ENCODE results near the gene P2RX7.

Gene P2RX7

DNA sequence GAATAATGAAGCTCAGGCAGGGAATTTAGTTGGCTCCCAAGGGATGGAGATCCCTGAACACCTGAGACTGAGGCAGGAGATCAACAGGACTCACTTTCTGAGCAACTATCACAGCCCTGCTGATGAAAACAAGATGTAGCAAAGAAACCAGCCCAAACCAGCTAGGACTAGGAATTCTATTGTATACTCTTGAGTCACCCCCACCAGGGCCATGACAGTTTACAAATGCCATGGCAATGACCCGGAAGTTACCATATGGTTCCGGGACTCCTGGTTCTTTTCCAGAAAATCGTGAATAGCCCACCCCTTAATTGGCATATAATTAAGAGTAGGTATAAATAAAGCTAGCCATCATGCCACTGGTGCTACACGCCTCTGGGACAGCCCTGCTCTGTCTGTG lies 47.6 kb upstream of the P2RX7 start (continued):
- TF ChIP-seq ESRRG (CRISPR knock-in tag; IDR thresholded peaks at IDR 0.05) (no peak), ZNF70 (CRISPR knock-in tag; IDR thresholded peaks at IDR 0.05) (no peak), GLIS3 (CRISPR knock-in tag; IDR thresholded peaks at IDR 0.05) (no peak)

DNA sequence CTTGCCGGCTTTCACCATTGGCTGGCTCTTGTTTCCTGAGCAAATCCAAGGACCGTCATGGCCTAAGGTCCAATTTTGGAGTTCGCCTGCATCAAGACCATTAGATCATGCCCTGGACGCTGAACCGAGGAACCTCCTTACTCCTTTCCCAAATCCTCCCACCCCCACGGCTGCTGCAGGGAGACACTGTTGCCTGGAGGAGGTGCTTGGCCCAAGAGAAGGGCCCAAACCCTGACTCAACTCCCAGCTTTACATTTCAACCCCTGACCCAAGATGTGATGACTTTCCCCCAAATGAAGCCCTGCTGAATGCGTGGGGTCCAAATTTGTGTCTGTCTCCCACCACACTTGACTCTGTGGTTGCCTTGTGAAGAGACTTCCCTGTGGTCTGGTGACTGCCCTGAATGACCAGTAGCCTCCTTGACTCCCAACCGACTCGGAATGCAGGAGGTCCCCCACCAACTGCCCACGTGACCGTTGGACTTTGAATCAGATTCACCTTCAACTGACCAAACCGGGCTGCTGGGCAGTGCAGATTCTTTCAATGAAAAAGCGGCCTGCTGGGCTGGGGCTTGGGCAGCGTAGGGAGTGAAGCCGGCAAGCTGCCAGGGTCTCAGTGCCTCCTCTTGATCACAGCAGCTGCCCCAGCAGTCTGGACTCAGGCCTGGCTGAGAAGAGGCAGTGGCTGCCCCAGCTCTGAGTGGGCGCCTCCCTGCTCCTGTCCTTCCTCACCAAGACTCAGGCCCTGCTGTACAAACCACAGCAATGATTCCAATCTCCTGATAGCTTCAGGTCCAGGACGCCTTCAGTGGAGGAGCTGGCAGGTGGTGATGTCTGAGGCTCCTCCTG lies 46.9 kb upstream of the P2RX7 start:
- TF ChIP-seq TCF4 (CRISPR knock-in tag; IDR thresholded peaks at IDR 0.05; ENCODE audit: borderline replicate concordance) (no peak), TOX (CRISPR knock-in tag; IDR thresholded peaks at IDR 0.05; ENCODE audit: borderline replicate concordance) (no peak), GLIS3 (CRISPR knock-in tag; IDR thresholded peaks at IDR 0.05) (no peak), ESRRG (CRISPR knock-in tag; IDR thresholded peaks at IDR 0.05) (no peak), BACH2 (CRISPR knock-in tag; IDR thresholded peaks at IDR 0.05; ENCODE audit: borderline replicate concordance) (no peak), PPARA (CRISPR knock-in tag; IDR thresholded peaks at IDR 0.05; ENCODE audit: borderline replicate concordance) (no peak)
- TF ChIP-seq, protein P1, sequence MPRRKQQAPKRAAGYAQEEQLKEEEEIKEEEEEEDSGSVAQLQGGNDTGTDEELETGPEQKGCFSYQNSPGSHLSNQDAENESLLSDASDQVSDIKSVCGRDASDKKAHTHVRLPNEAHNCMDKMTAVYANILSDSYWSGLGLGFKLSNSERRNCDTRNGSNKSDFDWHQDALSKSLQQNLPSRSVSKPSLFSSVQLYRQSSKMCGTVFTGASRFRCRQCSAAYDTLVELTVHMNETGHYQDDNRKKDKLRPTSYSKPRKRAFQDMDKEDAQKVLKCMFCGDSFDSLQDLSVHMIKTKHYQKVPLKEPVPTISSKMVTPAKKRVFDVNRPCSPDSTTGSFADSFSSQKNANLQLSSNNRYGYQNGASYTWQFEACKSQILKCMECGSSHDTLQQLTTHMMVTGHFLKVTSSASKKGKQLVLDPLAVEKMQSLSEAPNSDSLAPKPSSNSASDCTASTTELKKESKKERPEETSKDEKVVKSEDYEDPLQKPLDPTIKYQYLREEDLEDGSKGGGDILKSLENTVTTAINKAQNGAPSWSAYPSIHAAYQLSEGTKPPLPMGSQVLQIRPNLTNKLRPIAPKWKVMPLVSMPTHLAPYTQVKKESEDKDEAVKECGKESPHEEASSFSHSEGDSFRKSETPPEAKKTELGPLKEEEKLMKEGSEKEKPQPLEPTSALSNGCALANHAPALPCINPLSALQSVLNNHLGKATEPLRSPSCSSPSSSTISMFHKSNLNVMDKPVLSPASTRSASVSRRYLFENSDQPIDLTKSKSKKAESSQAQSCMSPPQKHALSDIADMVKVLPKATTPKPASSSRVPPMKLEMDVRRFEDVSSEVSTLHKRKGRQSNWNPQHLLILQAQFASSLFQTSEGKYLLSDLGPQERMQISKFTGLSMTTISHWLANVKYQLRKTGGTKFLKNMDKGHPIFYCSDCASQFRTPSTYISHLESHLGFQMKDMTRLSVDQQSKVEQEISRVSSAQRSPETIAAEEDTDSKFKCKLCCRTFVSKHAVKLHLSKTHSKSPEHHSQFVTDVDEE (CRISPR knock-in tag; IDR thresholded peaks at IDR 0.05): no peak
- no peak for ATAC-seq

DNA sequence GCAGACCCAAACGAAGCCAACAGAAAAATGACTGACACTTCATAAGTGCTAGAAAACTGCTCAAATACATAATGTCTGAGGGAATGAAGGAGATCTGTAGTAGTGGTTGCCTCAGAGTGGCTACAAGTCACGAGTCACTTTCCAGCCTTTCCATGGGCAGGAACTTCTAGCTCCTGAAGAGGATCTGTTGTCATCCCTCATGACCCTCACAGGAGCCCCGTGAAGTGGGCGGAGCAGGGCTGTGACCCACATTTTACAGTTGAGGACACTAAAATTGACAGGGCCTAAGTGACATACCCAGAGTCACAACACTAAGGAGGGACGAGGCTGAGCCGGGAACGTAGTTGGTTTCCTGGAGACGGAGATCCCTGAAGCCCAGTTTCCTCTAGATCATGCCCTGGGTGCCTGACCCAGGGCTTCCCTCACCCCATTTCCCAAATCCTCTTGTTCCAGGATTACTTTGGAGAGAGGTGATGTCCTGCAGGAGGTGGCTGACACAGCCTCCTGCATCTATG lies 45.8 kb upstream of the P2RX7 start:
- TF ChIP-seq TOX (CRISPR knock-in tag; IDR thresholded peaks at IDR 0.05; ENCODE audit: borderline replicate concordance): no peak
- no peak for TF ChIP-seq OSR1 (CRISPR knock-in tag; IDR thresholded peaks at IDR 0.05)
- TF ChIP-seq GLIS3 (CRISPR knock-in tag; IDR thresholded peaks at IDR 0.05): no peak
- no peak for TF ChIP-seq BACH2 (CRISPR knock-in tag; IDR thresholded peaks at IDR 0.05; ENCODE audit: borderline replicate concordance)
- TF ChIP-seq ZFP3 (CRISPR knock-in tag; IDR thresholded peaks at IDR 0.05): no peak
- no peak for TF ChIP-seq PPARA (CRISPR knock-in tag; IDR thresholded peaks at IDR 0.05; ENCODE audit: borderline replicate concordance)
- TF ChIP-seq ZNF70 (CRISPR knock-in tag; IDR thresholded peaks at IDR 0.05): no peak
- no peak for TF ChIP-seq CSDC2 (CRISPR knock-in tag; IDR thresholded peaks at IDR 0.05)
- TF ChIP-seq ZC3H10 (CRISPR knock-in tag; IDR thresholded peaks at IDR 0.05): no peak
- no peak for TF ChIP-seq ZNF8 (CRISPR knock-in tag; IDR thresholded peaks at IDR 0.05)
- no peak for TF ChIP-seq TCF4 (CRISPR knock-in tag; IDR thresholded peaks at IDR 0.05; ENCODE audit: borderline replicate concordance)
- TF ChIP-seq ESRRG (CRISPR knock-in tag; IDR thresholded peaks at IDR 0.05): no peak
- TF ChIP-seq, protein P2, sequence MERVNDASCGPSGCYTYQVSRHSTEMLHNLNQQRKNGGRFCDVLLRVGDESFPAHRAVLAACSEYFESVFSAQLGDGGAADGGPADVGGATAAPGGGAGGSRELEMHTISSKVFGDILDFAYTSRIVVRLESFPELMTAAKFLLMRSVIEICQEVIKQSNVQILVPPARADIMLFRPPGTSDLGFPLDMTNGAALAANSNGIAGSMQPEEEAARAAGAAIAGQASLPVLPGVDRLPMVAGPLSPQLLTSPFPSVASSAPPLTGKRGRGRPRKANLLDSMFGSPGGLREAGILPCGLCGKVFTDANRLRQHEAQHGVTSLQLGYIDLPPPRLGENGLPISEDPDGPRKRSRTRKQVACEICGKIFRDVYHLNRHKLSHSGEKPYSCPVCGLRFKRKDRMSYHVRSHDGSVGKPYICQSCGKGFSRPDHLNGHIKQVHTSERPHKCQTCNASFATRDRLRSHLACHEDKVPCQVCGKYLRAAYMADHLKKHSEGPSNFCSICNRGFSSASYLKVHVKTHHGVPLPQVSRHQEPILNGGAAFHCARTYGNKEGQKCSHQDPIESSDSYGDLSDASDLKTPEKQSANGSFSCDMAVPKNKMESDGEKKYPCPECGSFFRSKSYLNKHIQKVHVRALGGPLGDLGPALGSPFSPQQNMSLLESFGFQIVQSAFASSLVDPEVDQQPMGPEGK (CRISPR knock-in tag; IDR thresholded peaks at IDR 0.05; ENCODE audit: borderline replicate concordance): no peak
- TF ChIP-seq ZFP30 (CRISPR knock-in tag; IDR thresholded peaks at IDR 0.05): no peak
- no peak for TF ChIP-seq SNAI2 (CRISPR knock-in tag; IDR thresholded peaks at IDR 0.05)
- TF ChIP-seq, protein P3, sequence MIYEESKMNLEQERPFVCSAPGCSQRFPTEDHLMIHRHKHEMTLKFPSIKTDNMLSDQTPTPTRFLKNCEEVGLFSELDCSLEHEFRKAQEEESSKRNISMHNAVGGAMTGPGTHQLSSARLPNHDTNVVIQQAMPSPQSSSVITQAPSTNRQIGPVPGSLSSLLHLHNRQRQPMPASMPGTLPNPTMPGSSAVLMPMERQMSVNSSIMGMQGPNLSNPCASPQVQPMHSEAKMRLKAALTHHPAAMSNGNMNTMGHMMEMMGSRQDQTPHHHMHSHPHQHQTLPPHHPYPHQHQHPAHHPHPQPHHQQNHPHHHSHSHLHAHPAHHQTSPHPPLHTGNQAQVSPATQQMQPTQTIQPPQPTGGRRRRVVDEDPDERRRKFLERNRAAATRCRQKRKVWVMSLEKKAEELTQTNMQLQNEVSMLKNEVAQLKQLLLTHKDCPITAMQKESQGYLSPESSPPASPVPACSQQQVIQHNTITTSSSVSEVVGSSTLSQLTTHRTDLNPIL (CRISPR knock-in tag; IDR thresholded peaks at IDR 0.05; ENCODE audit: low read depth): no peak
- TF ChIP-seq ARNTL (CRISPR knock-in tag; IDR thresholded peaks at IDR 0.05; ENCODE audit: borderline replicate concordance, low read depth): no peak

DNA sequence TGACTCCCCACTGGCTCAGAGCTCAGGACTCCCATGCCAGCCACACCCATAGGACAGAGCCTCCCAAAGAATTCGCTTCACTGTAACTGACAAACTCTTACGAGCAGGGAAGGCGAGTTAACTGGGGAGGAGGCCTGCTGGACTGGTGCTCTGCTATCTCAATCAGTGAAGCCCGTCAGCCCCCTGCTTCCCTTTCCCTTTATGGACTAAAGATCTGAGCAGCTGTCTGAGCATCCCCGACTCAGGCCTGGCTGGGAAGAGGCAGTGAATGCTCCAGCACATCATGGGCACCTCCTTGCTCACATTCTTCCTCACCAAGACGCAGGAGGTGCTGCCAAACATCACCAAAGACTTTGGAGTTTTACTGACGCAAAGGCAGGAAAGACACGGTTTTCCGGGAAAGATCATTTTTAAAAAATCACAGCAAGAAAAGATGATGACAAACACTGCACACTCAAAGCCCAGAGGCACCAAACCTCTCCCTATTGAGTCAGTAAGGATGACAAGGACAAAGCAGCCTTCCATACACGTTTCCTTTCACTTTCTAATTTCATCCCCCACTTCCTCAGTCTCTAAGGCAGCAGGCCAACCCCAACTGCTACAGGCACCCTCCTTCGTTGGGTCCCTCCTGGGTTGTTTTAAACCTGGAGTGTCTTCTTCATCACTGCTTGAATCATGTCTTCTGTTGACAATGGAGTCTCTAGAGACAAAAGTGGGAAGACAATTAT lies 45.0 kb upstream of the P2RX7 start:
- ATAC-seq: no peak
- TF ChIP-seq OSR1 (CRISPR knock-in tag; IDR thresholded peaks at IDR 0.05): no peak
- TF ChIP-seq ZFP30 (CRISPR knock-in tag; IDR thresholded peaks at IDR 0.05): no peak
- TF ChIP-seq SNAI2 (CRISPR knock-in tag; IDR thresholded peaks at IDR 0.05): no peak
- no peak for TF ChIP-seq ISL1 (CRISPR knock-in tag; IDR thresholded peaks at IDR 0.05)
- TF ChIP-seq TOX (CRISPR knock-in tag; IDR thresholded peaks at IDR 0.05; ENCODE audit: borderline replicate concordance): no peak
- TF ChIP-seq ZNF565 (CRISPR knock-in tag; conservative IDR thresholded peaks at IDR 0.05; ENCODE audit: low read depth): no peak
- TF ChIP-seq ZC3H10 (CRISPR knock-in tag; IDR thresholded peaks at IDR 0.05): no peak
- no peak for TF ChIP-seq RARB (CRISPR knock-in tag; IDR thresholded peaks at IDR 0.05)
- TF ChIP-seq GLIS3 (CRISPR knock-in tag; IDR thresholded peaks at IDR 0.05): no peak

More for the DNA sequence above, 45.8 kb upstream of the P2RX7 start:
- no peak for ATAC-seq

Measured in SK-N-SH treated with all-trans-retinoic acid at 6 μM for 48 hours (cell line).